Skin of body (tissue), 2 donors: Measurements from ENCODE around the gene YBEY. TPM values are rescaled to one million over a fixed set of nuclear protein-coding genes. Genes with fewer than 3 reads are reported as not detected.
A peak's percentile ranks its signal among the peaks of the same experiment; 100 is the strongest.

Experiments
- DNase-seq: peaks from one replicate; lab custom pipeline; 2025; lab: John Stamatoyannopoulos, UW
- total RNA-seq: library from RNA; depleted of rRNA; stranded (reverse); fragments of >200 nt; gene quantifications from one replicate; pipeline ENCODE4 v1.2.3, GENCODE V29; 2014

YBEY gene
- total RNA-seq, 1 donor from 2014 or later, result 13.0 TPM

GRCh38 chr21:46325073-46325912 lies 39.2 kb downstream of the YBEY start:
- peak; percentile 14 for DNase-seq

- DNase-seq, result no peak
Observed at GRCh38 chr21:46326110-46326703, 40.1 kb downstream of the YBEY start.

- DNase-seq, result no peak
Observed at GRCh38 chr21:46327711-46328110, 41.6 kb downstream of the YBEY start.

GRCh38 chr21:46328151-46328550 lies 42.0 kb downstream of the YBEY start:
- no peak for DNase-seq

GRCh38 chr21:46329796-46330195 lies 43.7 kb downstream of the YBEY start:
- DNase-seq, result no peak

GRCh38 chr21:46334351-46335140 lies 48.4 kb downstream of the YBEY start:
- no peak for DNase-seq

GRCh38 chr21:46336603-46337002 lies 50.5 kb downstream of the YBEY start:
- DNase-seq, result no peak

- no peak for DNase-seq
Observed at GRCh38 chr21:46340998-46341397, 54.9 kb downstream of the YBEY start.

- no peak for DNase-seq
Observed at GRCh38 chr21:46344219-46344915, 58.2 kb downstream of the YBEY start.

GRCh38 chr21:46345861-46346260 lies 59.7 kb downstream of the YBEY start:
- no peak for DNase-seq

- no peak for DNase-seq
Observed at GRCh38 chr21:46346296-46347202, 60.4 kb downstream of the YBEY start.

- no peak for DNase-seq
Observed at GRCh38 chr21:46347203-46347550, 61.0 kb downstream of the YBEY start.

Other genes with a start within 250 kb of the YBEY start
- 871 TPM for gene COL6A2, start 188.2 kb upstream of the YBEY start, total RNA-seq
- 0.20 TPM for gene FTCD, start 130.8 kb upstream of the YBEY start, total RNA-seq
- 5.2 TPM for gene SPATC1L, start 101.9 kb upstream of the YBEY start, total RNA-seq
- 59.4 TPM for gene LSS, start 57.6 kb upstream of the YBEY start, total RNA-seq
- 83.8 TPM for gene MCM3AP, start 731 bp upstream of the YBEY start, total RNA-seq
- 4.1 TPM for gene C21orf58, start 37.5 kb downstream of the YBEY start, total RNA-seq
- 27.8 TPM for gene PCNT, start 37.8 kb downstream of the YBEY start, total RNA-seq
- 31.2 TPM for gene DIP2A, start 172.5 kb downstream of the YBEY start, total RNA-seq